ENCODE results near the gene EFCAB8. TPM values are rescaled to one million over a fixed set of nuclear protein-coding genes. Genes with fewer than 3 reads are reported as not detected.
"Not testable (repeated sequence)": the region's sequence is repeated elsewhere in the genome, so short reads cannot be mapped to it uniquely, and the experiment has no call there.

Gene EFCAB8
- total and polyA plus RNA-seq, 11 donors = 0.03 to 0.29 (median 0.08) TPM; not detected in 8

DNA sequence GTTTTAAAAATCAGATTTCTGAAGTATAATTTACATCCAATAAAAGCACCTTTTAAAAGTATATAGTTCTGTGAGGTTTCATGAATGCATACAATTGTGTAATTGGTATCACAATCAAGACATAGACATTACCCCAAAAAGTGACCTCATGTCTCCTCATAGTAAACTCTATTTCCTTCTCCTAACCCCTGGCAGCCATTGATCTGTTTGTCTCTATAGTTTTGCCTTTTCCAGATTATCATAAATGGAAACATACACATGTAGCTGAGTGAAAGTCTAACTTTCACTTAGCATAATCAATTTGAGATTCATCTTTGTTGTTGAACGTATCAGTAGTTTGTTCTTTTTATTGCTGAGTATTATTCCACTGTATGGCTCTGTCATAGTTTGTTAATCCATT, 87.9 kb downstream of the EFCAB8 start:
- Histone ChIP-seq H3K4me1 (no peaks in the 10 kb centered on the region), H3K9me3 (peaks cover 0 to 18% (median 0%) of the 10 kb centered on the region in 12 donors), H3K36me3 (no peaks in the 10 kb centered on the region), H3K27me3 (peaks cover 0 to 5% (median 0%) of the 10 kb centered on the region in 9 donors), H3K27ac (no peak overlapping the region), H3K4me3 (no peak overlapping the region)
- intact Hi-C loops (cut with DNase I) = loop anchor here in 1 of 10 donors (10.0 kb wide), 1 partner anchor 152 kb away; no protein-coding TSS in a partner anchor
- no peak for DNase-seq
- WGBS, 4 donors = 81 to 88% (median 85%) methylated on average over 1 of the region's 1 CpG
- ATAC-seq = no peak
- TF ChIP-seq, protein P1, sequence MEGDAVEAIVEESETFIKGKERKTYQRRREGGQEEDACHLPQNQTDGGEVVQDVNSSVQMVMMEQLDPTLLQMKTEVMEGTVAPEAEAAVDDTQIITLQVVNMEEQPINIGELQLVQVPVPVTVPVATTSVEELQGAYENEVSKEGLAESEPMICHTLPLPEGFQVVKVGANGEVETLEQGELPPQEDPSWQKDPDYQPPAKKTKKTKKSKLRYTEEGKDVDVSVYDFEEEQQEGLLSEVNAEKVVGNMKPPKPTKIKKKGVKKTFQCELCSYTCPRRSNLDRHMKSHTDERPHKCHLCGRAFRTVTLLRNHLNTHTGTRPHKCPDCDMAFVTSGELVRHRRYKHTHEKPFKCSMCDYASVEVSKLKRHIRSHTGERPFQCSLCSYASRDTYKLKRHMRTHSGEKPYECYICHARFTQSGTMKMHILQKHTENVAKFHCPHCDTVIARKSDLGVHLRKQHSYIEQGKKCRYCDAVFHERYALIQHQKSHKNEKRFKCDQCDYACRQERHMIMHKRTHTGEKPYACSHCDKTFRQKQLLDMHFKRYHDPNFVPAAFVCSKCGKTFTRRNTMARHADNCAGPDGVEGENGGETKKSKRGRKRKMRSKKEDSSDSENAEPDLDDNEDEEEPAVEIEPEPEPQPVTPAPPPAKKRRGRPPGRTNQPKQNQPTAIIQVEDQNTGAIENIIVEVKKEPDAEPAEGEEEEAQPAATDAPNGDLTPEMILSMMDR (IDR thresholded peaks at IDR 0.05) = no peak
- TF ChIP-seq POLR2A (IDR thresholded peaks at IDR 0.05) = no peak

DNA sequence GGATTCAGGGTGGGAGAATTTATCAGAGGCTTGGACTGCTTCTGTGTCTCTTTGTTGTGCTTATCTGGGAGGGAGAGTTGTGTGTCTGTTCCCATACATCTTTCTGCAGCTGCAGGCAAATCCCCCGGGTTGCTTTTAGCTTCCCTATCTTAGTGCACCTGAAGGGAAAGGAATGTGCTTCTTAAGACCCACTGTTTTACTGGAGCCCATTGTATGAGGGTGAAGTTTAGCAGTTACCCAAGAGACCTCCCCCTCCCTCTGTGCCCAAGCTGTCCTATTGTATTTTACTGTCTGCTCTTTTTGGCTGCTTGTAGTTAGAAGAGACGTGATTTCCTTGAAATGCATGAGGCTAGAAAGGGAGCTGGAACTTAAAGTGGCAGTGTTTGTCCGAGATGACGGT, 91.8 kb downstream of the EFCAB8 start:
- DNase-seq; intact Hi-C loops (cut with DNase I); H3K4me3 ChIP-seq; ATAC-seq; H3K27me3 ChIP-seq; H3K4me1 ChIP-seq; H3K36me3 ChIP-seq; H3K27ac ChIP-seq: not testable (repeated sequence)
- 24 to 32% (median 28%) methylated on average over 4 of the region's 4 CpGs for WGBS, 4 donors
- H3K9me3 ChIP-seq = peaks cover 0 to 21% (median 0%) of the 10 kb centered on the region in 12 donors

DNA sequence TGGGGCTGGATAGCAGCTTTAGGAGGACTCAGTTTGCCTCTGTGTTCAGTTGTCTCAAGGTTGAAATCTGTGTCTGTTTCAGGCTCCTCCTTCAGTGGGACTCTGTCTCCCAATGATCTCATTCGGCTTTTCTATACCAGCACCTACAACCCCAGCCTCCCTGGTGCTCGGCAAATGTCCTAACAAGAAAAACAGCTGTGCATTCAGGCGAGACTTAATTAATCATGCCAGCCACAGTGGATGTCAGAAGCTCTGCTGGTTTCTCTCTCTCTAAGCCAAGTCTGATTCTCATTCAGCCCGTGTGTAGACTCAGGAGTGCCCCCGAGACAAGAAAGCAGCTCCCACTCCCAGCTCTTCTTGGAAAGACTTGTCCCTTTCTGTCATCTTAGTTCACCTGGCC, 98.7 kb downstream of the EFCAB8 start:
- ATAC-seq (no peak), DNase-seq (no peak)
- Histone ChIP-seq H3K27me3 (no peaks in the 10 kb centered on the region), H3K27ac (no peak overlapping the region), H3K9me3 (peaks cover 0 to 41% (median 14%) of the 10 kb centered on the region in 12 donors), H3K4me1 (no peaks in the 10 kb centered on the region), H3K36me3 (no peaks in the 10 kb centered on the region), H3K4me3 (no peak overlapping the region)
- TF ChIP-seq POLR2A (IDR thresholded peaks at IDR 0.05) = no peak
- TF ChIP-seq, protein P1 (IDR thresholded peaks at IDR 0.05) = no peak
- WGBS, 4 donors = 71 to 89% (median 84%) methylated on average over 5 of the region's 5 CpGs
- intact Hi-C loops (cut with DNase I) = no loop called here

DNA sequence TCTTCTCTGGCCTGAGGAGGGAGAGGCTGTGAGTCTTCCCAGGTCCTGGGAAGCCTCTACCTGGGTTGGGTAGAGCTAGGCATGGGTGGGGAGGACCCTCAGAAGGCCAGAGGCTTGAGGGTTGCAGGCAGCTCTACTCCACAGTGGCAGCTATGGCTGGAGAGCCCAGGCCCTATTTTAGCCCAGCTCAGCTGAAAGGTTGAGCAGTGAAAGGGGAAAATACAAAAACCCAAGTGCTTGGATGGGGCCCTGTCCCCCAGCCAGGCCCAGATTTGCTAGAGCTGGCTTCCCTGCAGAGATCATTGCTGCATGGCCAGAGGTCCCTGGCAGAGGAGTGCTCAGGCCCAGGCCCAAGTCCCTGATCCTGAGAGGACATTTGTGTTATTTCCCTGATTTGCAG, 99.9 kb downstream of the EFCAB8 start:
- H3K36me3 ChIP-seq = no peaks in the 10 kb centered on the region
- DNase-seq = no peak
- ATAC-seq = no peak
- intact Hi-C loops (cut with DNase I) = no loop called here
- peaks cover 0 to 40% (median 14%) of the 10 kb centered on the region in 12 donors for H3K9me3 ChIP-seq
- no peaks in the 10 kb centered on the region for H3K4me1 ChIP-seq
- H3K4me3 ChIP-seq = no peak overlapping the region
- TF ChIP-seq, protein P1 (IDR thresholded peaks at IDR 0.05) = no peak
- no peak for TF ChIP-seq POLR2A (IDR thresholded peaks at IDR 0.05)
- H3K27ac ChIP-seq = no peak overlapping the region
- peaks cover 0 to 5% (median 0%) of the 10 kb centered on the region in 9 donors for H3K27me3 ChIP-seq

All from heart left ventricle (tissue), 16 donors.